HG02571 (cell line): ENCODE data around the gene NPR1.
"Not testable (repeated sequence)": the region's sequence is repeated elsewhere in the genome, so short reads cannot be mapped to it uniquely, and the experiment has no call there.

ENCODE experiments used
- ATAC-seq: cut with Tn5 transposase; IDR thresholded peaks from one replicate; pipeline ENCODE4 v1.9.1; 2021; ENCODE audit warnings: mild to moderate bottlenecking, moderate library complexity; ENCODE audit not compliant: unreplicated experiment

Gene NPR1

GRCh38 chr1:153649137-153649862, 29.2 kb upstream of the NPR1 start:
- no peak for ATAC-seq

GRCh38 chr1:153649863-153650235, 28.6 kb upstream of the NPR1 start:
- ATAC-seq = no peak

- no peak for ATAC-seq
Measured at GRCh38 chr1:153651771-153652170, 26.7 kb upstream of the NPR1 start.

GRCh38 chr1:153652805-153653500, 25.5 kb upstream of the NPR1 start:
- no peak for ATAC-seq

GRCh38 chr1:153655333-153655732, 23.2 kb upstream of the NPR1 start:
- no peak for ATAC-seq

GRCh38 chr1:153658400-153659174, 19.9 kb upstream of the NPR1 start, which contains the start of gene SNAPIN:
Gene SNAPIN (plus strand): TSS chr1:153658703. CDS start chr1:153658744, 41 bp downstream.
- peak; percentile 89 for ATAC-seq

GRCh38 chr1:153659175-153659534, 19.3 kb upstream of the NPR1 start:
- ATAC-seq = no peak

- no peak for ATAC-seq
Measured at GRCh38 chr1:153659656-153660055, 18.8 kb upstream of the NPR1 start.

GRCh38 chr1:153661111-153661708, 17.3 kb upstream of the NPR1 start:
- ATAC-seq = no peak

- no peak for ATAC-seq
Measured at GRCh38 chr1:153662269-153662668, 16.2 kb upstream of the NPR1 start.

GRCh38 chr1:153663211-153663610, 15.3 kb upstream of the NPR1 start:
- ATAC-seq = no peak

- ATAC-seq = no peak
Measured at GRCh38 chr1:153667439-153667838, 11.0 kb upstream of the NPR1 start.

GRCh38 chr1:153668672-153669071, 9.8 kb upstream of the NPR1 start:
- not testable (repeated sequence) for ATAC-seq

GRCh38 chr1:153669606-153670005, 8.9 kb upstream of the NPR1 start:
- ATAC-seq = no peak

GRCh38 chr1:153670257-153670858, 8.1 kb upstream of the NPR1 start:
- ATAC-seq = peak; percentile 11

GRCh38 chr1:153670859-153671627, 7.4 kb upstream of the NPR1 start, which contains the start of gene ILF2:
Gene ILF2 (minus strand): TSS chr1:153670993. CDS start chr1:153670922, 71 bp downstream.
- ATAC-seq = peak; percentile 90

GRCh38 chr1:153671628-153672353, 6.7 kb upstream of the NPR1 start:
- ATAC-seq = peak; percentile 16

GRCh38 chr1:153673511-153673910, 5.0 kb upstream of the NPR1 start:
- ATAC-seq = no peak
